ENCODE data around the gene KLHL3.

GRCh38 chr5:137754188-137754960, 18.5 kb upstream of the KLHL3 start, which contains the start of gene HNRNPA0:
- peak in 3 of 12 donors; percentile 8 to 22 (median 18) for TF ChIP-seq CTCF (IDR thresholded peaks at IDR 0.05)
- peak; percentile 68 to 97 for TF ChIP-seq POLR2A (IDR thresholded peaks at IDR 0.05)
